GM12872 (cell line): ENCODE results near the gene MBD3L2B.

Experiments used
- CTCF ChIP-seq: IDR thresholded peaks from 3 replicates; pipeline ENCODE4 v1.5.1; 2011; ENCODE audit warnings: low read depth, mild to moderate bottlenecking, low read length, moderate library complexity; ENCODE audit not compliant: insufficient read depth

Gene MBD3L2B

GRCh38 chr19:6976197-6976596 lies 45.0 kb downstream of the MBD3L2B start:
- TF ChIP-seq CTCF: no peak

GRCh38 chr19:6971366-6971765 lies 49.9 kb downstream of the MBD3L2B start:
- TF ChIP-seq CTCF: no peak

GRCh38 chr19:6970443-6970842 lies 50.8 kb downstream of the MBD3L2B start:
- no peak for TF ChIP-seq CTCF

GRCh38 chr19:6970021-6970420 lies 51.2 kb downstream of the MBD3L2B start:
- TF ChIP-seq CTCF: no peak

GRCh38 chr19:6969490-6969889 lies 51.7 kb downstream of the MBD3L2B start:
- TF ChIP-seq CTCF: no peak
